K562 (cell line): ENCODE data around the gene HYOU1. TPM values are rescaled to one million over a fixed set of nuclear protein-coding genes. Genes with fewer than 3 reads are reported as not detected.
A peak's percentile ranks its signal among the peaks of the same experiment; 100 is the strongest.

Source experiments
- BDP1 ChIP-seq: IDR thresholded peaks from 3 replicates; pipeline ENCODE4 v1.6.1; 2011; ENCODE audit not compliant: insufficient read length, insufficient read depth
- CBX2 ChIP-seq: fragments of 200-600 bp; sonication (generic); IDR thresholded peaks from one replicate; pipeline ENCODE4 v1.6.1; 2012; ENCODE audit warnings: mild to moderate bottlenecking, low read length, inconsistent platforms; ENCODE audit not compliant: insufficient read depth, poor library complexity, severe bottlenecking
- FUS ChIP-seq: fragments of 200-400 bp; formaldehyde crosslinking; optimal IDR thresholded peaks from 2 replicates; pipeline ENCODE3; 2017; ENCODE audit warnings: low read depth, low read length
- GTF2F1 ChIP-seq: IDR thresholded peaks from 2 replicates; pipeline ENCODE4 v1.6.1; 2011; ENCODE audit warnings: low read depth, low read length, improper control_type of control experiment
- HDAC1 ChIP-seq, 2 experiments: fragments of 450-650 bp; IDR thresholded peaks; 2 replicates each; pipeline ENCODE4 v1.6.1; 2016 to 2017; ENCODE audit warnings: inconsistent platforms in 1 of 2, mild to moderate bottlenecking in 1 of 2, moderate library complexity in 1 of 2
- JUNB ChIP-seq: fragments of 450-650 bp; formaldehyde crosslinking; conservative IDR thresholded peaks from 2 replicates; pipeline ENCODE4 v1.4.0; 2020; ENCODE audit warnings: mild to moderate bottlenecking
- MAZ ChIP-seq, 2 experiments: fragments of 450-650 bp in 1 of 2; sonication (generic) in 1 of 2; formaldehyde crosslinking; IDR thresholded peaks in 1 of 2; conservative IDR thresholded peaks in 1 of 2; 2 replicates each; pipeline versions ENCODE4 v1.4.0 to v1.5.0; 2020; ENCODE audit warnings: mild to moderate bottlenecking in 1 of 2, missing genetic modification reagents in 1 of 2
- POLR3G ChIP-seq: IDR thresholded peaks from 2 replicates; pipeline ENCODE4 v1.6.1; 2011; ENCODE audit not compliant: insufficient read length, insufficient replicate concordance; ENCODE audit errors: extremely low read depth
- REST ChIP-seq, 2 experiments: fragments of 450-650 bp; formaldehyde crosslinking in 1 of 2; IDR thresholded peaks; 2 replicates each; pipeline versions ENCODE4 v1.4.0 to v1.6.1; 2014 to 2020; ENCODE audit warnings: mild to moderate bottlenecking in 2 of 2, borderline replicate concordance in 1 of 2, low read depth in 1 of 2
- RFX1 ChIP-seq: fragments of 450-650 bp; IDR thresholded peaks from 2 replicates; pipeline ENCODE4 v1.6.1; 2016; ENCODE audit warnings: mild to moderate bottlenecking, moderate library complexity
- RNF219 ChIP-seq: fragments of 250-450 bp; sonication (Bioruptor Pico); IDR thresholded peaks from 2 replicates; pipeline ENCODE4 v1.5.0; 2022; ENCODE audit warnings: mild to moderate bottlenecking
- SIN3B ChIP-seq: fragments of 450-650 bp; IDR thresholded peaks from 2 replicates; pipeline ENCODE4 v1.6.1; 2017; ENCODE audit warnings: low read depth, mild to moderate bottlenecking, moderate library complexity
- TCFL5 ChIP-seq: fragments of 250-450 bp; sonication (Bioruptor Pico); conservative IDR thresholded peaks from 2 replicates; pipeline ENCODE4 v1.6.1; 2021; ENCODE audit warnings: mild to moderate bottlenecking, moderate library complexity, matching md5 sums
- XRCC3 ChIP-seq: fragments of 450-650 bp; IDR thresholded peaks from 2 replicates; pipeline ENCODE4 v1.6.1; 2017; ENCODE audit warnings: mild to moderate bottlenecking, moderate library complexity
- YY1 ChIP-seq, 3 experiments: IDR thresholded peaks; 2 replicates each; pipeline ENCODE4 v1.6.1; 2011; ENCODE audit warnings: low read length in 2 of 3, mild to moderate bottlenecking in 2 of 3, moderate library complexity in 2 of 3, borderline replicate concordance in 1 of 3, control low read depth in 1 of 3, low read depth in 1 of 3; ENCODE audit not compliant: insufficient read depth in 3 of 3, insufficient replicate concordance in 2 of 3, control insufficient read depth in 1 of 3, insufficient read length in 1 of 3; ENCODE audit errors: extremely low read depth in 1 of 3
- ZFX ChIP-seq: sonication (generic); formaldehyde crosslinking; IDR thresholded peaks from 2 replicates; pipeline ENCODE4 v1.8.0; 2022; ENCODE audit warnings: mild to moderate bottlenecking, missing genetic modification reagents, moderate library complexity
- ZNF253 ChIP-seq: fragments of 250-450 bp; sonication (Bioruptor Pico); conservative IDR thresholded peaks from 2 replicates; pipeline ENCODE4 v1.6.1; 2021; ENCODE audit warnings: mild to moderate bottlenecking
- polyA plus RNA-seq, 8 experiments: library from polyadenylated mRNA; depleted of rRNA in 4 of 8; stranded (reverse) in 5 of 8; unstranded in 3 of 8; fragments of >200 nt; fragmentation: Nextera tagmentation in 2 of 8; fragmentation: Illumina TruSeq in 1 of 8; extraction: Ambion mirVana in 2 of 8; extraction: Trizol in 1 of 8; gene quantifications; 2 replicates each; pipeline versions ENCODE4 v1.2.1 to v1.2.3, GENCODE V29; 2011 to 2014; ENCODE audit warnings: inconsistent platforms in 1 of 8, missing spikeins in 1 of 8
- total RNA-seq, 7 experiments: library from RNA; depleted of rRNA in 6 of 7; stranded (reverse); fragments of >200 nt in 6 of 7; fragmentation: Illumina TruSeq in 2 of 7; extraction: Trizol in 2 of 7; gene quantifications; 2 replicates each; pipeline versions ENCODE4 v1.2.1 to v1.2.3, GENCODE V29; 2011 to 2021; ENCODE audit warnings: low replicate concordance in 1 of 7

Gene HYOU1
- total and polyA plus RNA-seq, 9 of the 15 experiments (the other 6 are each of a cell fraction or from before 2014, with no cell fraction given), result 19.5 to 197 (median 128) TPM

- TF ChIP-seq POLR3G, result no peak
- TF ChIP-seq RFX1, result no peak
- TF ChIP-seq SIN3B, result peak; percentile 41
- TF ChIP-seq YY1 (IDR thresholded peaks at IDR 0.05; ENCODE audit: borderline replicate concordance in 1 of 3, control insufficient read depth in 1 of 3, extremely low read depth in 1 of 3, insufficient read depth in 3 of 3, insufficient read length in 1 of 3, insufficient replicate concordance in 2 of 3, low read depth in 1 of 3, low read length in 2 of 3), result peak in 2 of 3 experiments; percentile 50 to 65
- no peak for TF ChIP-seq ZNF253
- TF ChIP-seq CBX2, result no peak
- no peak for TF ChIP-seq RNF219
- TF ChIP-seq ZFX (CRISPR knock-in tag), result peak; percentile 87
- peak in 1 of 2 experiments; percentile 68; a peak in 2 of 4 replicates for TF ChIP-seq HDAC1 (IDR thresholded peaks at IDR 0.05)
- TF ChIP-seq FUS, result no peak
- no peak for TF ChIP-seq TCFL5
- TF ChIP-seq BDP1, result no peak
- TF ChIP-seq XRCC3, result no peak
- no peak for TF ChIP-seq GTF2F1
- TF ChIP-seq JUNB (CRISPR knock-in tag), result no peak
- peak; percentile 76 to 91 for TF ChIP-seq MAZ (CRISPR knock-in tag; conservative IDR thresholded peaks at IDR 0.05 in 1 of 2, IDR thresholded peaks at IDR 0.05 in 1 of 2)
- no peak for TF ChIP-seq REST (IDR thresholded peaks at IDR 0.05; ENCODE audit: borderline replicate concordance)
- TF ChIP-seq REST (CRISPR knock-in tag; IDR thresholded peaks at IDR 0.05; ENCODE audit: low read depth), result peak; percentile 32; the same call in 1 of the 2 replicates
Measured at GRCh38 chr11:119057000-119057769, at the start of gene HYOU1 (continued).
